HepG2 (cell line): ENCODE measurements around the gene GPR179. TPM values are rescaled to one million over a fixed set of nuclear protein-coding genes. Genes with fewer than 3 reads are reported as not detected.

Experiments
- EEA1 ChIP-seq: sonication (generic); formaldehyde crosslinking; IDR thresholded peaks from 2 replicates; pipeline ENCODE4 v1.5.1; 2020; ENCODE audit warnings: mild to moderate bottlenecking, missing genetic modification reagents, borderline replicate concordance
- GABPB1 ChIP-seq: IDR thresholded peaks from 2 replicates; pipeline ENCODE4 v1.6.1; 2016; ENCODE audit warnings: mild to moderate bottlenecking, missing genetic modification reagents, moderate library complexity, missing compliant biosample characterization
- KDM2A ChIP-seq: sonication (generic); formaldehyde crosslinking; IDR thresholded peaks from 2 replicates; pipeline ENCODE4 v1.4.0; 2020; ENCODE audit warnings: low read depth, missing genetic modification reagents, borderline replicate concordance
- RXRB ChIP-seq: IDR thresholded peaks from 2 replicates; pipeline ENCODE4 v1.6.1; 2016; ENCODE audit warnings: borderline replicate concordance, missing genetic modification reagents, missing compliant biosample characterization
- SALL1 ChIP-seq: sonication (generic); formaldehyde crosslinking; IDR thresholded peaks from 2 replicates; pipeline ENCODE4 v1.8.0; 2022; ENCODE audit warnings: mild to moderate bottlenecking, missing genetic modification reagents
- SMAD9 ChIP-seq: sonication (generic); formaldehyde crosslinking; IDR thresholded peaks from 2 replicates; pipeline ENCODE4 v1.5.1; 2020; ENCODE audit warnings: mild to moderate bottlenecking, missing genetic modification reagents
- STAG1 ChIP-seq: sonication (generic); formaldehyde crosslinking; IDR thresholded peaks from 2 replicates; pipeline ENCODE4 v1.4.0; 2020; ENCODE audit warnings: missing genetic modification reagents
- ZBTB42 ChIP-seq: sonication (generic); formaldehyde crosslinking; IDR thresholded peaks from 2 replicates; pipeline ENCODE4 v1.5.0; 2020; ENCODE audit warnings: mild to moderate bottlenecking, missing genetic modification reagents
- ZBTB7A ChIP-seq: sonication (generic); formaldehyde crosslinking; IDR thresholded peaks from 2 replicates; pipeline ENCODE4 v1.8.0; 2022; ENCODE audit warnings: mild to moderate bottlenecking, missing genetic modification reagents
- ZNF768 ChIP-seq: sonication (generic); formaldehyde crosslinking; IDR thresholded peaks from 2 replicates; pipeline ENCODE4 v1.4.0; 2020; ENCODE audit warnings: missing genetic modification reagents
- ZNF891 ChIP-seq: sonication (generic); formaldehyde crosslinking; IDR thresholded peaks from 2 replicates; pipeline ENCODE4 v1.5.0; 2020; ENCODE audit warnings: mild to moderate bottlenecking, missing genetic modification reagents
- polyA plus RNA-seq, 8 experiments: library from polyadenylated mRNA; depleted of rRNA in 3 of 8; stranded (reverse) in 7 of 8; unstranded in 1 of 8; fragments of >200 nt; fragmentation: Illumina TruSeq in 4 of 8; extraction: Trizol in 4 of 8; gene quantifications; 2 replicates each; pipeline versions ENCODE4 v1.2.1 to v1.2.3, GENCODE V29; 2011 to 2016; ENCODE audit warnings: low read depth in 4 of 8, missing spikeins in 1 of 8, mixed read lengths in 1 of 8; ENCODE audit not compliant: insufficient read depth in 1 of 8
- total RNA-seq, 5 experiments: library from RNA; depleted of rRNA; stranded (reverse); fragments of >200 nt; fragmentation: Illumina TruSeq; extraction: Trizol; gene quantifications; 2 replicates each; pipeline ENCODE4 v1.2.3, GENCODE V29; 2016; ENCODE audit warnings: low read depth in 1 of 5
- TF ChIP-seq, protein P1 (sequence below), 2 experiments: sonication (generic) in 1 of 2; formaldehyde crosslinking in 1 of 2; IDR thresholded peaks; 2 replicates each; pipeline versions ENCODE4 v1.4.0 to v1.6.1; 2018 to 2020; ENCODE audit warnings: missing genetic modification reagents in 2 of 2, borderline replicate concordance in 1 of 2, low read depth in 1 of 2, mild to moderate bottlenecking in 1 of 2, missing biosample characterization in 1 of 2
- TF ChIP-seq, protein P2 (sequence below): IDR thresholded peaks from 2 replicates; pipeline ENCODE4 v1.6.1; 2016; ENCODE audit warnings: low read depth, borderline replicate concordance

The GPR179 gene
- total and polyA plus RNA-seq, 2 of the 13 experiments (the other 11 are each of a cell fraction or from before 2014, with no cell fraction given) = 0.03 TPM; not detected in 1

GRCh38 chr17:38333635-38334295, 10.0 kb downstream of the GPR179 start (continued):
- TF ChIP-seq ZNF891 (CRISPR knock-in tag) = 0 out of 2 replicates have a peak, but pooled peaks have one; percentile 17
- TF ChIP-seq EEA1 (CRISPR knock-in tag) = peak; percentile 56; the same call in 1 of the 2 replicates
- TF ChIP-seq RXRB = 0 out of 2 replicates have a peak, but pooled peaks have one; percentile 11
- 0 out of 2 replicates have a peak, but pooled peaks have one; percentile 14 for TF ChIP-seq GABPB1 (CRISPR knock-in tag)
- TF ChIP-seq ZNF768 (CRISPR knock-in tag) = peak; percentile 17; the same call in 1 of the 2 replicates
- no peak for TF ChIP-seq ZBTB42 (CRISPR knock-in tag)
- TF ChIP-seq KDM2A (CRISPR knock-in tag) = peak; percentile 42; the same call in 1 of the 2 replicates
- TF ChIP-seq, protein P1, sequence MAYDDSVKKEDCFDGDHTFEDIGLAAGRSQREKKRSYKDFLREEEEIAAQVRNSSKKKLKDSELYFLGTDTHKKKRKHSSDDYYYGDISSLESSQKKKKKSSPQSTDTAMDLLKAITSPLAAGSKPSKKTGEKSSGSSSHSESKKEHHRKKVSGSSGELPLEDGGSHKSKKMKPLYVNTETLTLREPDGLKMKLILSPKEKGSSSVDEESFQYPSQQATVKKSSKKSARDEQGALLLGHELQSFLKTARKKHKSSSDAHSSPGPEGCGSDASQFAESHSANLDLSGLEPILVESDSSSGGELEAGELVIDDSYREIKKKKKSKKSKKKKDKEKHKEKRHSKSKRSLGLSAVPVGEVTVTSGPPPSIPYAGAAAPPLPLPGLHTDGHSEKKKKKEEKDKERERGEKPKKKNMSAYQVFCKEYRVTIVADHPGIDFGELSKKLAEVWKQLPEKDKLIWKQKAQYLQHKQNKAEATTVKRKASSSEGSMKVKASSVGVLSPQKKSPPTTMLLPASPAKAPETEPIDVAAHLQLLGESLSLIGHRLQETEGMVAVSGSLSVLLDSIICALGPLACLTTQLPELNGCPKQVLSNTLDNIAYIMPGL (CRISPR knock-in tag; IDR thresholded peaks at IDR 0.05; ENCODE audit: borderline replicate concordance in 1 of 2, low read depth in 1 of 2) = peak in 1 of 2 experiments; percentile 66; a peak in 2 of 4 replicates
- TF ChIP-seq SALL1 (CRISPR knock-in tag) = peak; percentile 32; the same call in 1 of the 2 replicates
- TF ChIP-seq, protein P2, sequence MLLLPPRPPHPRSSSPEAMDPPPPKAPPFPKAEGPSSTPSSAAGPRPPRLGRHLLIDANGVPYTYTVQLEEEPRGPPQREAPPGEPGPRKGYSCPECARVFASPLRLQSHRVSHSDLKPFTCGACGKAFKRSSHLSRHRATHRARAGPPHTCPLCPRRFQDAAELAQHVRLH (CRISPR knock-in tag) = 0 out of 2 replicates have a peak, but pooled peaks have one; percentile 43
- TF ChIP-seq STAG1 (CRISPR knock-in tag) = peak; percentile 77
- TF ChIP-seq SMAD9 (CRISPR knock-in tag) = no peak
- peak; percentile 60; the same call in 1 of the 2 replicates for TF ChIP-seq ZBTB7A
